Peyer's patch (tissue), 4 donors: ENCODE results near the gene CLEC4G.

Experiments
- POLR2A ChIP-seq, 2 donors: fragments of 450-650 bp; IDR thresholded peaks; one replicate each; pipeline ENCODE4 v1.5.1; 2017; ENCODE audit warnings: antibody characterized with exemption in 2 of 2, mild to moderate bottlenecking in 2 of 2, moderate library complexity in 2 of 2
- TF ChIP-seq, protein P1 (sequence below), 6 experiments: fragments of 450-650 bp in 4 of 6; fragments of 200-600 bp in 2 of 6; sonication (generic) in 1 of 6; IDR thresholded peaks; one replicate each; pipeline ENCODE4 v1.5.1; 2017 to 2019; ENCODE audit warnings: antibody characterized with exemption in 6 of 6, mild to moderate bottlenecking in 3 of 6, moderate library complexity in 1 of 6

DNA sequence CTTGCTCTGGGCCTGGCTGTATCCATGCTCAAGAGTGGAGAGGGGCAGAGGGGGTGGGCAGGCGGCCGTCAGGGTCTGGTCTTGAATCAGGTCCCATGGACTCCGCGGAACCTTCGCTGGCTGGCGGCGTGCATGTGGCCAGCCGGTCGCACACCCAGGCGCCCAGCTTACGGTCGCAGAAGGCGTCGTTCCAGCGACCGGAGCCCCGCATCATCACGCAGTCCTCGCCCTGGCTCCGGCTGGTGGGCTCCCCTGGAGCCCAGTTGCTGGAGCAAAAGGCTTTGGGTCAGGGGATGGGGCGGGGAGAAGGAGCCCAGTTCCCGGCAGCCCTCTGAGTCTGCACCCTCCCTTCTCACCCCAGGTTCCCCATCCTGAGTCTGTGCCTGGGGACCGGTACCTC, 42.7 kb downstream of the CLEC4G start:
- TF ChIP-seq POLR2A (IDR thresholded peaks at IDR 0.05), result no peak
- TF ChIP-seq, protein P1, sequence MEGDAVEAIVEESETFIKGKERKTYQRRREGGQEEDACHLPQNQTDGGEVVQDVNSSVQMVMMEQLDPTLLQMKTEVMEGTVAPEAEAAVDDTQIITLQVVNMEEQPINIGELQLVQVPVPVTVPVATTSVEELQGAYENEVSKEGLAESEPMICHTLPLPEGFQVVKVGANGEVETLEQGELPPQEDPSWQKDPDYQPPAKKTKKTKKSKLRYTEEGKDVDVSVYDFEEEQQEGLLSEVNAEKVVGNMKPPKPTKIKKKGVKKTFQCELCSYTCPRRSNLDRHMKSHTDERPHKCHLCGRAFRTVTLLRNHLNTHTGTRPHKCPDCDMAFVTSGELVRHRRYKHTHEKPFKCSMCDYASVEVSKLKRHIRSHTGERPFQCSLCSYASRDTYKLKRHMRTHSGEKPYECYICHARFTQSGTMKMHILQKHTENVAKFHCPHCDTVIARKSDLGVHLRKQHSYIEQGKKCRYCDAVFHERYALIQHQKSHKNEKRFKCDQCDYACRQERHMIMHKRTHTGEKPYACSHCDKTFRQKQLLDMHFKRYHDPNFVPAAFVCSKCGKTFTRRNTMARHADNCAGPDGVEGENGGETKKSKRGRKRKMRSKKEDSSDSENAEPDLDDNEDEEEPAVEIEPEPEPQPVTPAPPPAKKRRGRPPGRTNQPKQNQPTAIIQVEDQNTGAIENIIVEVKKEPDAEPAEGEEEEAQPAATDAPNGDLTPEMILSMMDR (IDR thresholded peaks at IDR 0.05), result no peak
